ENCODE data around the gene TCERG1L.

GRCh38 chr10:131079314-131079713, 232.2 kb downstream of the TCERG1L start:
- no peak for TF ChIP-seq POLR2AphosphoS5 (IDR thresholded peaks at IDR 0.05; ENCODE audit: low read depth)
- no peak for TF ChIP-seq CTCF (IDR thresholded peaks at IDR 0.05; ENCODE audit: insufficient read depth, low read length)
- TF ChIP-seq SPI1 (IDR thresholded peaks at IDR 0.05; ENCODE audit: borderline replicate concordance, low read depth): no peak
- no peak for TF ChIP-seq GABPA (IDR thresholded peaks at IDR 0.05; ENCODE audit: low read depth)
- TF ChIP-seq REST (IDR thresholded peaks at IDR 0.05; ENCODE audit: insufficient replicate concordance, low read depth): no peak
